Epithelial cell of proximal tubule (primary cell): ENCODE measurements around the gene SCYL2. TPM values are rescaled to one million over a fixed set of nuclear protein-coding genes. Genes with fewer than 3 reads are reported as not detected.

ENCODE experiments used
- DNase-seq: peaks from one replicate; pipeline ENCODE4 v3.0.0-alpha.2; 2011; ENCODE audit warnings: low read depth
- H3K4me3 ChIP-seq: 2 replicates; pipeline ENCODE4 v1.5.1; 2011; ENCODE audit warnings: low read depth, mild to moderate bottlenecking, low read length
- total RNA-seq: library from RNA; depleted of rRNA; stranded (reverse); fragments of >200 nt; gene quantifications from 2 replicates; pipeline ENCODE4 v1.2.3, GENCODE V29; 2015
- TF ChIP-seq, protein P1 (sequence below): conservative IDR thresholded peaks from 2 replicates; pipeline ENCODE4 v1.5.1; 2012; ENCODE audit warnings: low read depth, mild to moderate bottlenecking, low read length

The SCYL2 gene
- total RNA-seq, 1 donor from 2014 or later, result 24.6 TPM

- no peak for DNase-seq
- H3K4me3 ChIP-seq, result no peak overlapping the region
- TF ChIP-seq, protein P1, sequence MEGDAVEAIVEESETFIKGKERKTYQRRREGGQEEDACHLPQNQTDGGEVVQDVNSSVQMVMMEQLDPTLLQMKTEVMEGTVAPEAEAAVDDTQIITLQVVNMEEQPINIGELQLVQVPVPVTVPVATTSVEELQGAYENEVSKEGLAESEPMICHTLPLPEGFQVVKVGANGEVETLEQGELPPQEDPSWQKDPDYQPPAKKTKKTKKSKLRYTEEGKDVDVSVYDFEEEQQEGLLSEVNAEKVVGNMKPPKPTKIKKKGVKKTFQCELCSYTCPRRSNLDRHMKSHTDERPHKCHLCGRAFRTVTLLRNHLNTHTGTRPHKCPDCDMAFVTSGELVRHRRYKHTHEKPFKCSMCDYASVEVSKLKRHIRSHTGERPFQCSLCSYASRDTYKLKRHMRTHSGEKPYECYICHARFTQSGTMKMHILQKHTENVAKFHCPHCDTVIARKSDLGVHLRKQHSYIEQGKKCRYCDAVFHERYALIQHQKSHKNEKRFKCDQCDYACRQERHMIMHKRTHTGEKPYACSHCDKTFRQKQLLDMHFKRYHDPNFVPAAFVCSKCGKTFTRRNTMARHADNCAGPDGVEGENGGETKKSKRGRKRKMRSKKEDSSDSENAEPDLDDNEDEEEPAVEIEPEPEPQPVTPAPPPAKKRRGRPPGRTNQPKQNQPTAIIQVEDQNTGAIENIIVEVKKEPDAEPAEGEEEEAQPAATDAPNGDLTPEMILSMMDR, result no peak
Measured at GRCh38 chr12:100375038-100375735, 108.2 kb downstream of the SCYL2 start.

DNA sequence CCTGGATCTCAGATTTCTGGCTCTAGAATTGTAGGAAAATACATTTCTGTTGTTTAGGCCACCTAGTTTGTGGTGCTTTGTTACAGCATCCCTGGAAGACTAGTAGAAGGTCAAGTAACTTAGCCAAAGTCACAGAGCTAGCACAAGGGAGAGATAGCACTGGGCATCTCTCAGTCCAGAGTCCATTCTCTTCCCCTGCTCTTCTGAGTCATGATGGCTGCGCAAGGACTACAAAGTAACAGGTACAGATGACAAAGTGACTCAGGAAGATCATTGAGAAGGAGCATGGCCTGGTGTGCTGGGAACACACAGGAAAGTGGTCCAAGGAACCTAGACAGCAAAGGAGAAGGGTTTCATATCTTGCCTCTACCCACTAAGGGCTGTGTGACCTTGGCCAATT lies 109.2 kb downstream of the SCYL2 start:
- DNase-seq, result no peak
- no peak overlapping the region for H3K4me3 ChIP-seq
- TF ChIP-seq, protein P1, result no peak

GRCh38 chr12:100381379-100381778 lies 114.4 kb downstream of the SCYL2 start:
- TF ChIP-seq, protein P1, result no peak
- no peak overlapping the region for H3K4me3 ChIP-seq
- no peak for DNase-seq

GRCh38 chr12:100382338-100382737 lies 115.4 kb downstream of the SCYL2 start:
- TF ChIP-seq, protein P1, result no peak
- H3K4me3 ChIP-seq, result no peak overlapping the region
- DNase-seq, result no peak

GRCh38 chr12:100383586-100384558 lies 116.9 kb downstream of the SCYL2 start:
- no peak for DNase-seq
- TF ChIP-seq, protein P1, result no peak
- H3K4me3 ChIP-seq, result no peak overlapping the region

GRCh38 chr12:100384559-100384935 lies 117.6 kb downstream of the SCYL2 start:
- no peak for DNase-seq
- TF ChIP-seq, protein P1, result no peak
- H3K4me3 ChIP-seq, result no peak overlapping the region
